Right atrium auricular region (tissue), 2 donors: Measurements from ENCODE around the gene MS4A15. TPM values are rescaled to one million over a fixed set of nuclear protein-coding genes. Genes with fewer than 3 reads are reported as not detected.
"Not testable (repeated sequence)": the region's sequence is repeated elsewhere in the genome, so short reads cannot be mapped to it uniquely, and the experiment has no call there.

Experiments used
- DNase-seq: peaks from one replicate; pipeline ENCODE4 v3.0.0-alpha.2; 2019; ENCODE audit warnings: low spot score
- H3K27ac ChIP-seq, 2 donors: fragments of 200-600 bp; sonication (generic); 1 replicate in 1 of 2; 2 replicates in 1 of 2; pipeline ENCODE4 v1.5.1; 2016 to 2019
- H3K27me3 ChIP-seq, 2 donors: fragments of 200-600 bp; sonication (generic); one replicate each; pipeline versions ENCODE4 v1.5.1 to v1.6.0; 2017 to 2019
- H3K36me3 ChIP-seq: fragments of 200-600 bp; sonication (generic); one replicate; pipeline ENCODE4 v1.5.1; 2016
- H3K4me1 ChIP-seq, 2 donors: fragments of 200-600 bp; sonication (generic); one replicate each; pipeline versions ENCODE4 v1.5.1 to v1.6.0; 2017 to 2019
- H3K4me3 ChIP-seq, 2 donors: fragments of 200-600 bp; sonication (generic); 1 replicate in 1 of 2; 2 replicates in 1 of 2; pipeline ENCODE4 v1.5.1; 2017 to 2019; ENCODE audit warnings: mild to moderate bottlenecking in 1 of 2, moderate library complexity in 1 of 2
- H3K9me3 ChIP-seq, 2 donors: fragments of 200-600 bp; sonication (generic); one replicate each; pipeline ENCODE4 v1.5.1; 2019
- CTCF ChIP-seq, 2 donors: fragments of 200-600 bp; sonication (generic); IDR thresholded peaks; one replicate each; pipeline ENCODE4 v1.5.1; 2019; ENCODE audit warnings: antibody characterized with exemption in 2 of 2
- total RNA-seq, 2 donors: library from RNA; depleted of rRNA; stranded (reverse); fragments of >200 nt; gene quantifications; one replicate each; pipeline ENCODE4 v1.1.0, GENCODE V29; 2016

MS4A15 gene
- total RNA-seq, 2 donors from 2014 or later: not detected

GRCh38 chr11:60813324-60813723, 56.7 kb downstream of the MS4A15 start:
- no peak overlapping the region for H3K27ac ChIP-seq
- H3K4me1 ChIP-seq: no peaks in the 10 kb centered on the region
- no peaks in the 10 kb centered on the region for H3K27me3 ChIP-seq
- peaks cover 0 to 13% of the 10 kb centered on the region in 2 donors for H3K9me3 ChIP-seq
- no peak for DNase-seq
- no peaks in the 10 kb centered on the region for H3K36me3 ChIP-seq
- no peak overlapping the region for H3K4me3 ChIP-seq
- no peak for TF ChIP-seq CTCF (IDR thresholded peaks at IDR 0.05)

GRCh38 chr11:60814112-60814511, 57.4 kb downstream of the MS4A15 start:
- no peaks in the 10 kb centered on the region for H3K4me1 ChIP-seq
- no peak overlapping the region for H3K4me3 ChIP-seq
- no peaks in the 10 kb centered on the region for H3K27me3 ChIP-seq
- H3K27ac ChIP-seq: no peak overlapping the region
- no peaks in the 10 kb centered on the region for H3K36me3 ChIP-seq
- no peak for TF ChIP-seq CTCF (IDR thresholded peaks at IDR 0.05)
- no peak for DNase-seq
- H3K9me3 ChIP-seq: peaks cover 0 to 13% of the 10 kb centered on the region in 2 donors

- no peak overlapping the region for H3K4me3 ChIP-seq
- peaks cover 0 to 13% of the 10 kb centered on the region in 2 donors for H3K9me3 ChIP-seq
- TF ChIP-seq CTCF (IDR thresholded peaks at IDR 0.05): no peak
- H3K27me3 ChIP-seq: no peaks in the 10 kb centered on the region
- no peaks in the 10 kb centered on the region for H3K36me3 ChIP-seq
- H3K27ac ChIP-seq: no peak overlapping the region
- no peak for DNase-seq
- no peaks in the 10 kb centered on the region for H3K4me1 ChIP-seq
Observed at GRCh38 chr11:60816590-60817157, 60.0 kb downstream of the MS4A15 start.

GRCh38 chr11:60818057-60818456, 61.4 kb downstream of the MS4A15 start:
- Histone ChIP-seq H3K9me3 (peaks cover 0 to 13% of the 10 kb centered on the region in 2 donors), H3K27me3 (no peaks in the 10 kb centered on the region), H3K27ac (no peak overlapping the region), H3K4me1 (no peaks in the 10 kb centered on the region), H3K4me3 (no peak overlapping the region), H3K36me3 (no peaks in the 10 kb centered on the region)
- no peak for TF ChIP-seq CTCF (IDR thresholded peaks at IDR 0.05)
- DNase-seq: no peak

- H3K4me3 ChIP-seq: no peak overlapping the region
- H3K27me3 ChIP-seq: no peaks in the 10 kb centered on the region
- DNase-seq: no peak
- no peak for TF ChIP-seq CTCF (IDR thresholded peaks at IDR 0.05)
- H3K36me3 ChIP-seq: no peaks in the 10 kb centered on the region
- no peaks in the 10 kb centered on the region for H3K4me1 ChIP-seq
- H3K9me3 ChIP-seq: peaks cover 0 to 4% of the 10 kb centered on the region in 2 donors
- no peak overlapping the region for H3K27ac ChIP-seq
Observed at GRCh38 chr11:60821827-60822599, 65.3 kb downstream of the MS4A15 start.

GRCh38 chr11:60823745-60824306, 67.2 kb downstream of the MS4A15 start:
- not testable (repeated sequence) for DNase-seq, H3K27ac ChIP-seq

More at GRCh38 chr11:60823745-60824306, 67.2 kb downstream of the MS4A15 start:
- not testable (repeated sequence) for H3K36me3 ChIP-seq, H3K9me3 ChIP-seq, H3K4me3 ChIP-seq, H3K4me1 ChIP-seq, H3K27me3 ChIP-seq
